Sigmoid colon (tissue), 4 donors: ENCODE measurements around the gene CWH43.

Experiments used
- CTCF ChIP-seq, 4 experiments: fragments of 450-650 bp in 3 of 4; fragments of 200-600 bp in 1 of 4; IDR thresholded peaks; one replicate each; pipeline ENCODE4 v1.5.1; 2016 to 2019; ENCODE audit warnings: antibody characterized with exemption in 4 of 4, mild to moderate bottlenecking in 3 of 4, moderate library complexity in 2 of 4
- POLR2A ChIP-seq, 2 donors: fragments of 450-650 bp; IDR thresholded peaks; one replicate each; pipeline ENCODE4 v1.6.1; 2016; ENCODE audit warnings: antibody characterized with exemption in 2 of 2, mild to moderate bottlenecking in 2 of 2, moderate library complexity in 2 of 2
- POLR2AphosphoS5 ChIP-seq, 4 donors: sonication (generic); formaldehyde crosslinking; IDR thresholded peaks; one replicate each; pipeline ENCODE4 v1.6.1; 2017; ENCODE audit warnings: antibody characterized with exemption in 4 of 4

- no peak for TF ChIP-seq CTCF (IDR thresholded peaks at IDR 0.05)
- no peak for TF ChIP-seq POLR2A (IDR thresholded peaks at IDR 0.05)
- no peak for TF ChIP-seq POLR2AphosphoS5 (IDR thresholded peaks at IDR 0.05)
These were observed 10.0 kb upstream of the CWH43 start for GRCh38 chr4:48976041-48976440.
